Upper lobe of left lung (tissue), 6 donors: Measurements from ENCODE around the gene VGF. TPM values are rescaled to one million over a fixed set of nuclear protein-coding genes. Genes with fewer than 3 reads are reported as not detected.

Source experiments
- ATAC-seq, 2 donors: fragments of 200-7000 bp; cut with Tn5 transposase; one replicate each; pipeline ENCODE4 v1.9.1; 2022; ENCODE audit warnings: mild to moderate bottlenecking in 2 of 2, moderate library complexity in 2 of 2; ENCODE audit not compliant: low FRiP score in 2 of 2
- DNase-seq, 2 donors: peaks; one replicate each; pipeline ENCODE4 v3.0.0-alpha.2; 2019 to 2020
- H3K27ac ChIP-seq, 4 donors: fragments of 200-600 bp; sonication (generic); one replicate each; pipeline ENCODE4 v1.5.1; 2016 to 2019
- H3K27me3 ChIP-seq, 4 donors: fragments of 200-600 bp; sonication (generic); one replicate each; pipeline ENCODE4 v1.5.1; 2017 to 2019
- H3K36me3 ChIP-seq, 4 donors: fragments of 200-600 bp; sonication (generic); one replicate each; pipeline ENCODE4 v1.5.1; 2016 to 2019
- H3K4me1 ChIP-seq, 4 donors: fragments of 200-600 bp; sonication (generic); one replicate each; pipeline ENCODE4 v1.5.1; 2018 to 2019
- H3K4me3 ChIP-seq, 4 donors: fragments of 200-600 bp; sonication (generic); one replicate each; pipeline ENCODE4 v1.5.1; 2017 to 2019; ENCODE audit warnings: mild to moderate bottlenecking in 2 of 4, moderate library complexity in 1 of 4
- H3K9me3 ChIP-seq, 4 donors: fragments of 200-600 bp; sonication (generic); one replicate each; pipeline ENCODE4 v1.5.1; 2018 to 2019
- CTCF ChIP-seq, 6 experiments: fragments of 450-650 bp in 4 of 6; fragments of 200-600 bp in 2 of 6; sonication (generic) in 2 of 6; IDR thresholded peaks; one replicate each; pipeline ENCODE4 v1.5.1; 2016 to 2019; ENCODE audit warnings: antibody characterized with exemption in 6 of 6
- EP300 ChIP-seq, 4 donors: sonication (generic); formaldehyde crosslinking; IDR thresholded peaks; one replicate each; pipeline ENCODE4 v1.5.1; 2017; ENCODE audit warnings: antibody characterized with exemption in 4 of 4, control low read depth in 2 of 4
- POLR2A ChIP-seq, 4 donors: fragments of 450-650 bp; IDR thresholded peaks; one replicate each; pipeline ENCODE4 v1.5.1; 2016 to 2017; ENCODE audit warnings: antibody characterized with exemption in 4 of 4, mild to moderate bottlenecking in 2 of 4
- POLR2AphosphoS5 ChIP-seq, 2 donors: sonication (generic); formaldehyde crosslinking; IDR thresholded peaks; one replicate each; pipeline ENCODE4 v1.5.1; 2017; ENCODE audit warnings: antibody characterized with exemption in 2 of 2
- WGBS, 2 donors: methylation state at CpG; one replicate each; pipeline ENCODE4 v1.1.5; 2017 to 2018; 5-methylcytosine and 5-hydroxymethylcytosine counted together
- total RNA-seq, 6 donors: library from RNA; depleted of rRNA in 4 of 6; stranded (reverse); fragments of >200 nt in 4 of 6; gene quantifications; one replicate each; pipeline versions ENCODE4 v1.1.0 to v1.2.1, GENCODE V29; 2016 to 2021
- donor health status: DM: no; HTN: no; CAD: no; lungs with moderate emphysema.
- donor health status: DM: no; HTN: yes; CAD: no; lungs with severe emphysema.

The VGF gene
- total RNA-seq, 6 donors from 2014 or later, result 0.24 to 0.33 TPM; not detected in 4

- ATAC-seq, result no peak
- WGBS, 2 donors, result 0 to 2% methylated on average over 42 to 51 of the region's 92 CpGs
- TF ChIP-seq CTCF (IDR thresholded peaks at IDR 0.05), result no peak
- no peak for TF ChIP-seq EP300 (IDR thresholded peaks at IDR 0.05)
- TF ChIP-seq POLR2AphosphoS5 (IDR thresholded peaks at IDR 0.05), result no peak
- no peak for TF ChIP-seq POLR2A (IDR thresholded peaks at IDR 0.05)
Measured at GRCh38 chr7:101163279-101164070, 1.9 kb downstream of the VGF start.

GRCh38 chr7:101162551-101163278 lies 2.7 kb downstream of the VGF start:
- DNase-seq (peak in 1 of 2 donors; percentile 89), ATAC-seq (no peak)
- Histone ChIP-seq H3K27ac (no peak overlapping the region), H3K4me3 (peak overlapping the region in 3 of 4 donors; percentile 34 to 49 (median 43)), H3K27me3 (peaks cover 0 to 51% (median 34%) of the 10 kb centered on the region in 4 donors), H3K9me3 (no peaks in the 10 kb centered on the region), H3K4me1 (peaks cover 38 to 44% (median 40%) of the 10 kb centered on the region in 4 donors), H3K36me3 (peaks cover 0 to 37% (median 16%) of the 10 kb centered on the region in 4 donors)
- WGBS, 2 donors, result 2 to 13% methylated on average over 11 to 31 of the region's 74 CpGs
- TF ChIP-seq EP300 (IDR thresholded peaks at IDR 0.05) (peak in 2 of 4 donors; percentile 9 to 47), POLR2AphosphoS5 (IDR thresholded peaks at IDR 0.05) (peak in 1 of 2 donors; percentile 15), POLR2A (IDR thresholded peaks at IDR 0.05) (no peak), CTCF (IDR thresholded peaks at IDR 0.05) (peak in 1 of 6 experiments; percentile 14)

More at GRCh38 chr7:101163279-101164070, 1.9 kb downstream of the VGF start:
- H3K4me1 ChIP-seq, result peaks cover 38 to 44% (median 40%) of the 10 kb centered on the region in 4 donors
- H3K27ac ChIP-seq, result no peak overlapping the region
- H3K27me3 ChIP-seq, result peaks cover 0 to 57% (median 38%) of the 10 kb centered on the region in 4 donors
- H3K36me3 ChIP-seq, result peaks cover 0 to 29% (median 15%) of the 10 kb centered on the region in 4 donors
- DNase-seq, result peak in 1 of 2 donors; percentile 84
- no peaks in the 10 kb centered on the region for H3K9me3 ChIP-seq
- peak overlapping the region in 3 of 4 donors; percentile 34 to 49 (median 43) for H3K4me3 ChIP-seq

- Histone ChIP-seq H3K9me3 (no peaks in the 10 kb centered on the region), H3K27me3 (peaks cover 0 to 43% (median 31%) of the 10 kb centered on the region in 4 donors), H3K36me3 (peaks cover 0 to 45% (median 20%) of the 10 kb centered on the region in 4 donors), H3K4me1 (peaks cover 38 to 44% (median 40%) of the 10 kb centered on the region in 4 donors), H3K4me3 (no peak overlapping the region), H3K27ac (no peak overlapping the region)
- DNase-seq (no peak), ATAC-seq (no peak)
- 80 to 82% methylated on average over 17 of the region's 17 CpGs for WGBS, 2 donors
- TF ChIP-seq POLR2AphosphoS5 (IDR thresholded peaks at IDR 0.05), result no peak
- no peak for TF ChIP-seq CTCF (IDR thresholded peaks at IDR 0.05)
- TF ChIP-seq POLR2A (IDR thresholded peaks at IDR 0.05), result no peak
- no peak for TF ChIP-seq EP300 (IDR thresholded peaks at IDR 0.05)
Measured at GRCh38 chr7:101161692-101162471, 3.5 kb downstream of the VGF start.

- no peak overlapping the region for H3K27ac ChIP-seq
- peaks cover 0 to 33% (median 23%) of the 10 kb centered on the region in 4 donors for H3K27me3 ChIP-seq
- no peak for ATAC-seq
- H3K4me1 ChIP-seq, result peaks cover 37 to 40% (median 38%) of the 10 kb centered on the region in 4 donors
- H3K36me3 ChIP-seq, result peaks cover 0 to 47% (median 20%) of the 10 kb centered on the region in 4 donors
- no peak for TF ChIP-seq POLR2A (IDR thresholded peaks at IDR 0.05)
- no peak for TF ChIP-seq EP300 (IDR thresholded peaks at IDR 0.05)
- no peak for TF ChIP-seq CTCF (IDR thresholded peaks at IDR 0.05)
- TF ChIP-seq POLR2AphosphoS5 (IDR thresholded peaks at IDR 0.05), result no peak
- no peak overlapping the region for H3K4me3 ChIP-seq
- DNase-seq, result no peak
- H3K9me3 ChIP-seq, result no peaks in the 10 kb centered on the region
Measured at GRCh38 chr7:101160910-101161309, 4.5 kb downstream of the VGF start.
